ENCODE measurements around the gene NTN3. TPM values are rescaled to one million over a fixed set of nuclear protein-coding genes. Genes with fewer than 3 reads are reported as not detected.

NTN3 gene
- polyA plus RNA-seq, 1 donor = 0.75 TPM

DNA sequence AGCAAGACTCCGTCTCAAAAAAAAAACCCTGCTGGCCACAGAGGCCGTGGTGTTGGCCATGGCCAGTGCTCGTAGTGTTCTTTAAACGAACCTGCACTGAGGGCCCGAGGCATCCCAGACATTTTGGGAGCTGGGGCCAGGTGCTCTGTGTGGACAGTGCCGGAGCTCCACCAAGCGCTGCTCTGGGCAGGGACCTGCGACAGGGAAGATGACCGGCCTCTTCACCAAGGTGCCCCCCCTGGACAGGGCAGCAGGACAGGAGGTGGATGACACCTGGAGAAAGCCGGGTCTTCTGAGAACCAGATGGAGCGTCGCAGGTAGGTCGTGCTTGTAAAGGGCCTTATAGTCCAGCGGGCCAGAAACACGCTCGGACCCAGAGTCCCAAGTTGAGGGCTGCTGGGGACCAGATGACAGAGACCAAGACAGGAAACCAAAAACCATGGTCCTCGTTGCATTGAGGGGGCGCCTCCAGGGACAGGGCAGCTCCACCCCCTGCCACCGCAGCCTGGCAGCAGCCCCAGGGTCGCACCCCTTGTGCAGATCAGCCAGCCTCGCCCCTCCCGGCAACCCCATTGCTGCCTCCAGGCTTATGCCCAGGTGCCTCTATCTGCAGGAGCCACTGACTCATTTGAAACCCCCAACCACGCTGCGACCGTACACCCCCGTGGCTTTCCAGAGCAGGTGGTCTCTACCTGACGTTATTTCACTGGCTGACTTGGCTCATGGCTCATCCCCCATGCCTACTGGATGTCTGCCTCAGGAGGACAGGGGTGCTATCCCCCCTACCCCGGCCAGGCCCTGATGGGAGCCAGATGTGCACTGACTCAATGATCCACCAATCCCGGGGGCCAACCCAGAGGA lies 4.2 kb upstream of the NTN3 start:
- Histone ChIP-seq H3K27ac (ENCODE audit: low read length) (peak overlapping the region; percentile 23), H3K4me1 (ENCODE audit: control insufficient read depth, insufficient read depth, low read length) (peaks cover 5% of the 10 kb centered on the region), H3K4me3 (ENCODE audit: low read length) (no peak overlapping the region), H3K36me3 (ENCODE audit: control insufficient read depth, insufficient read depth, low read length) (no peaks in the 10 kb centered on the region), H3K27me3 (ENCODE audit: control insufficient read depth, insufficient read depth, low read length) (peaks cover 35% of the 10 kb centered on the region), H3K9me3 (ENCODE audit: control insufficient read depth, low read depth, low read length) (peaks cover 2% of the 10 kb centered on the region)
- WGBS (ENCODE audit: insufficient coverage, low lambda C conversion rate) = no CpG with 5 or more reads among the region's 29 CpGs
- no peak for DNase-seq

DNA sequence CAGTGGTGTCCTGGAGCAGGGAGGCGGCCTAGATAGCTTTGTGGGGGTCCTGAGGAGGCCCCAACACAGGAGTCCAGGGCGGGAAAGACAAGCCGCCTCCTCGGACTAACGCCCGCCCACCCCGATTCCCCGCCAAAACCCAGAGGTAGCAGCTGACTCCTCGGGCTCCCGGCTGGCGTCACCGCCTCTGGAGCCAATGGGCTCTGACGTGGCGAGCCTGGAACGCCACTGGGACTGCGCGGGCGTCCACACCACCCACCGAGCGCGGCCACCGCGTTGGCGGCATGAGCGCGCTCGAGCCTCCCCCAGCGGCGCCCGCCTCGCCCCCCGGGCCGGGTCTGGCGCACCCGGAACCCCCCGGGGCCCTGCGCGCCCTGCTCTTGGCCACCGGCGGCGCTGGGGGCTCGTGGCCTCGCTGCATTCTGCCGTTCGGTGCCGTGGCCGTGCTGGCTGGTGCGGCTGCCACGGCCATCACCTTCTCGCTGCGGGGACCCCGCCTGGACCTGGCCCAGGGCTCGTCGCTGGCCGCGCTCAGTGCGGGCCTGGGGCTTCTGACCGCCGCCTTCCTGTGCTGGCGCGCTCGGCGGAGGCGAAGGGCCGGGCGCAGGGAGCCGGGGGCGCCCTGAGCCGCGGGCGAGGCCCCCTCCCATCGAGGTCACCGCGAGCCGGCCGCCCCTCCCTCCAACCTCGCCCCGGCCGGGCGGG lies 3.4 kb upstream of the NTN3 start:
- peaks cover 8% of the 10 kb centered on the region for H3K4me1 ChIP-seq (ENCODE audit: control insufficient read depth, insufficient read depth, low read length)
- peaks cover 43% of the 10 kb centered on the region for H3K27me3 ChIP-seq (ENCODE audit: control insufficient read depth, insufficient read depth, low read length)
- H3K4me3 ChIP-seq (ENCODE audit: low read length) = peak overlapping the region; percentile 23
- H3K9me3 ChIP-seq (ENCODE audit: control insufficient read depth, low read depth, low read length) = peaks cover 9% of the 10 kb centered on the region
- WGBS (ENCODE audit: insufficient coverage, low lambda C conversion rate) = no CpG with 5 or more reads among the region's 80 CpGs
- peak in 1 of 2 donors; percentile 70 for DNase-seq
- H3K27ac ChIP-seq (ENCODE audit: low read length) = peak overlapping the region; percentile 23
- H3K36me3 ChIP-seq (ENCODE audit: control insufficient read depth, insufficient read depth, low read length) = no peaks in the 10 kb centered on the region

DNA sequence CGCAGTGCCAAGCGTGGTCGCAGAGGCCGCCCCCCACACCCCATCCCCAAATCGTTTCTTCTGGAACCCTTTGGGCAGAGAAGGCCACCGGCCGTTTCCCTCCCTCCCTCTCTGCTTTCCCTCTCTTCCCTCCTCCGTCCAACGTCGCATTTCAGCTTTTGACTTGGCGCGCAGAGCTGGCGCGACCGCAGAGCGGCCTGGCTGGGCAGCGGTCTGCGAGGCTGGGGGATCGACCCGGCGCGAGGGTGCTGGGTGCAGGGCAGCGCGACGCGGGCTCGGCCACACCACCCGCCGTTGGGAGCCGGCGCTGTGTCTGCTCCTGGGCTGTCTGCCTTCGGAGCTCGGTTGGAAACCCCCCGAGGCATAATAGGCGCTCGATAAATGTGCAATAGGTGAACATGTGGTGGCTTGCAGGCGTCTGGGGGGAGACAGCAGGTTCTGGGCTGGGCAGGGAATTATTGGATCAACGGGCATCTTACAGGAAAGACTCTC lies 2.8 kb upstream of the NTN3 start:
- peak in 1 of 2 donors; percentile 25 for DNase-seq
- Histone ChIP-seq H3K9me3 (ENCODE audit: control insufficient read depth, low read depth, low read length) (peaks cover 9% of the 10 kb centered on the region), H3K27me3 (ENCODE audit: control insufficient read depth, insufficient read depth, low read length) (peaks cover 49% of the 10 kb centered on the region), H3K4me1 (ENCODE audit: control insufficient read depth, insufficient read depth, low read length) (peaks cover 13% of the 10 kb centered on the region), H3K36me3 (ENCODE audit: control insufficient read depth, insufficient read depth, low read length) (no peaks in the 10 kb centered on the region), H3K4me3 (ENCODE audit: low read length) (peak overlapping the region; percentile 23), H3K27ac (ENCODE audit: low read length) (no peak overlapping the region)
- WGBS (ENCODE audit: insufficient coverage, low lambda C conversion rate) = no CpG with 5 or more reads among the region's 38 CpGs

DNA sequence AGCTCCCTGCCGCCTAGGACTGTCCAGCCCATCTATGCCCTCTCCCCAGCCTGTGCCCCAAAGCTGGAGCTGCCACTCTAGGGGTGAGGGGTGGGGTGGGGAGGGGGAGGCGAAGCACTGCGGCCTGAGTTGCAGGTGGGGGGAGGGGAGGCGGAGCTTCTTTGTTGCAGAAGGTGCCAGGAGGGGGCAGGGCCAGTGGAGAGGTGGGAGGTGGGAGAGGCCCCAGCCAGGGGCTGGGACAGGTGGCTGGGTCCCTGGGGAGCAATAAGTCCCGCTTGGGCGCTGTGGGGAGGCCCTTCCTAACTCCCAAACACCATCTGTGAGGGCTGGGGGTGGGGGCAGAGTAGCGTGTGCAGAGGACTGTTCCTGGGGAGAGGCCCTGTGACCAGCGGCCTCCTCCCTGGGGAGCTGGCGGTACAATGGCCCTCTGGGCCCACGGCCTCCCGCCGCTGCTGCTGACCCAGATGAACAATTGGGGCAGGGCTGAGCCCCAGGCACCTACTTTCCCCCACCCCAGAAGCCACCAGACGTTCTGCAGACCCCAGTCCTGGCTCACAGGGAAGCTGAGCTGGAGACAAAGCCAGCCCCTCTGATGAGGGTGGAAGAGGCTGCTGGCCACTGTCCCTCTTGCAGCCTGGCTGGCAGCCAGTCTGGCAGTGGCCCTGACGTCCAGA lies 2.2 kb upstream of the NTN3 start:
- peaks cover 15% of the 10 kb centered on the region for H3K4me1 ChIP-seq (ENCODE audit: control insufficient read depth, insufficient read depth, low read length)
- DNase-seq = peak in 1 of 2 donors; percentile 25
- H3K9me3 ChIP-seq (ENCODE audit: control insufficient read depth, low read depth, low read length) = peaks cover 9% of the 10 kb centered on the region
- WGBS (ENCODE audit: insufficient coverage, low lambda C conversion rate) = no CpG with 5 or more reads among the region's 14 CpGs
- H3K27me3 ChIP-seq (ENCODE audit: control insufficient read depth, insufficient read depth, low read length) = peaks cover 51% of the 10 kb centered on the region
- H3K4me3 ChIP-seq (ENCODE audit: low read length) = no peak overlapping the region
- H3K36me3 ChIP-seq (ENCODE audit: control insufficient read depth, insufficient read depth, low read length) = no peaks in the 10 kb centered on the region
- H3K27ac ChIP-seq (ENCODE audit: low read length) = no peak overlapping the region

DNA sequence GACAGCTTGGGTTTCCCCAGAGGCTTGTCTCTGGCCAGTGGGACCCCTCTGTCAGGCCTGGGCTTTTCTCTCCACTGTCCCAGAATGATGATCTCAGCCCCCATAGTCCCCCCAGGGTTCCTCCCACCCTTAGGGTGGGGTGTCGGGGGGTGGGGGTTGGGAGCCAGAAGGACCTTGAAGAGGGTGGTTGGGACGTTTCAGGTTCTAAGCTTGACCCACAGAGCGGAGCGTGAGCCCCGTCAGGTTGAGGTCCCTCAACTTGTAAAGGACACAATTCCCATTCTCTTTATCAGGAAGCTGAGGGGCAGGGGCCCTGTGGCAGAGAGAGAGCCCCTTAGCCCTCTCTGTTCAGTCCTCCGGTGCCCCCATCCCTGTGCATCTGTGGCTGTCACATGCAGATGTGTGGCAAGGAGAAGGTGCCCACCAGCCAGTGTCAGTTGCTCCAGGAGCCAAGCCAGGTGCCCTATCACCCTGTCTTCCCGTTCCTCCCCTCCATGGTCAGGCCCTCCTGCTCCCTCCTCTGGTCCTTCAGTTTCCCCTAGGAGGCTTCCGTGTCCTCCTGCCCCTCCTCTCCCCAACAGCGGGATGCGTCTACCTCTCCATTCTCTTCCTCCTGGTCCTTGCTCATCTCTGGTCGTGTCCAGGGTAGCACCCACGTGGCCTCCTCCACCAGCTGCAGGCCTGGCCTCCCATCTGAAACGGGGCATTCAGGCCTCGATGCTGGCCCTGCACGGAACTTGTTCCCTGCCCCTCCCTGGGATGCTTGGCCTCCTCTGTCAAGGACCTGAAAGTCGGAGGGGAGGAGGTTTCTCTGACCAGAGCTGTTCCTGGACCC lies 1.5 kb upstream of the NTN3 start:
- Histone ChIP-seq H3K4me3 (ENCODE audit: low read length) (no peak overlapping the region), H3K27ac (ENCODE audit: low read length) (no peak overlapping the region), H3K9me3 (ENCODE audit: control insufficient read depth, low read depth, low read length) (peaks cover 9% of the 10 kb centered on the region), H3K4me1 (ENCODE audit: control insufficient read depth, insufficient read depth, low read length) (peaks cover 18% of the 10 kb centered on the region), H3K36me3 (ENCODE audit: control insufficient read depth, insufficient read depth, low read length) (no peaks in the 10 kb centered on the region), H3K27me3 (ENCODE audit: control insufficient read depth, insufficient read depth, low read length) (peaks cover 51% of the 10 kb centered on the region)
- 56% methylated on average over 2 of the region's 16 CpGs for WGBS (ENCODE audit: insufficient coverage, low lambda C conversion rate)
- DNase-seq = no peak

DNA sequence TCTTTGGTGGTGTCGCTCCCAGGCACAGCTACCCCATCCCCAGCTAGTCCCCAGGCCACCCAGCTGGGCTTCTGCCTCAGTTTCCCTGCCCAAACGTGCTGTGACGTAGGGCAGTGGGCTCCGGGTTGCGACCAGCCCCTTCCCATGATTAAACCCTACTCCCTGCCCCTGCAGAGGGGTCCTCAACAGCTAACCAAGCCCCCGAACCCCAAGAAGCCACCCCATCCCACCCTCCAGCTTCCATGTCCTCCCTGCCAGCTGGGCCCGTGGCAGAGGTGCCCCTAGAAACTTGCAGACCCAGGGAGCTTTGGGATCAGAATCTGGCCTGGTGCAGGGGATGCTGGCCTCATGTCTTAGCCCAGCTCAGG lies 879 bp upstream of the NTN3 start:
- H3K27ac ChIP-seq (ENCODE audit: low read length) = no peak overlapping the region
- H3K4me3 ChIP-seq (ENCODE audit: low read length) = no peak overlapping the region
- peaks cover 9% of the 10 kb centered on the region for H3K9me3 ChIP-seq (ENCODE audit: control insufficient read depth, low read depth, low read length)
- no peak for DNase-seq
- no CpG with 5 or more reads among the region's 7 CpGs for WGBS (ENCODE audit: insufficient coverage, low lambda C conversion rate)
- H3K4me1 ChIP-seq (ENCODE audit: control insufficient read depth, insufficient read depth, low read length) = peaks cover 18% of the 10 kb centered on the region
- peaks cover 51% of the 10 kb centered on the region for H3K27me3 ChIP-seq (ENCODE audit: control insufficient read depth, insufficient read depth, low read length)
- H3K36me3 ChIP-seq (ENCODE audit: control insufficient read depth, insufficient read depth, low read length) = no peaks in the 10 kb centered on the region

DNA sequence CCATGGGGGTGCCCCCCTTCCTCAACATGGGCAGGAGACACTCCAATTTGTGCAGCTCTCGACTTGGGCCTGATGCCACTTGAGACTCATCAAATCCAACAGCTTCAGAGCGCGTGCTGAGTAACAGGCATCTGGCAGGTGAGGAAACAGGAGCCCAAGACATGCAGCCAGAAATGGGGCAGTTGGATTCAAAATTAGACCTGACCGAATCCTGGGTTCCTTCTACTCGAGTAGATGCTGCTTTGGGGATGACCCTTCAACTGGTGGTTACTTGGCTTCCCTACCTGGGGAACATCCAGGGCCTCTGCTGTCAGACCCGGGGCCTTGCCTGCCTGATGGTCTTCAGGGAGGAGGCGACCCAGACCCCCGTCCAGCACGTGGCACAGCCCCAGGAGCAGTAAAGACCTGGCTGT lies 488 bp upstream of the NTN3 start:
- no peak for DNase-seq
- H3K9me3 ChIP-seq (ENCODE audit: control insufficient read depth, low read depth, low read length) = peaks cover 9% of the 10 kb centered on the region
- H3K4me3 ChIP-seq (ENCODE audit: low read length) = no peak overlapping the region
- peaks cover 18% of the 10 kb centered on the region for H3K4me1 ChIP-seq (ENCODE audit: control insufficient read depth, insufficient read depth, low read length)
- no peaks in the 10 kb centered on the region for H3K36me3 ChIP-seq (ENCODE audit: control insufficient read depth, insufficient read depth, low read length)
- H3K27ac ChIP-seq (ENCODE audit: low read length) = no peak overlapping the region
- H3K27me3 ChIP-seq (ENCODE audit: control insufficient read depth, insufficient read depth, low read length) = peaks cover 51% of the 10 kb centered on the region
- WGBS (ENCODE audit: insufficient coverage, low lambda C conversion rate) = no CpG with 5 or more reads among the region's 9 CpGs

DNA sequence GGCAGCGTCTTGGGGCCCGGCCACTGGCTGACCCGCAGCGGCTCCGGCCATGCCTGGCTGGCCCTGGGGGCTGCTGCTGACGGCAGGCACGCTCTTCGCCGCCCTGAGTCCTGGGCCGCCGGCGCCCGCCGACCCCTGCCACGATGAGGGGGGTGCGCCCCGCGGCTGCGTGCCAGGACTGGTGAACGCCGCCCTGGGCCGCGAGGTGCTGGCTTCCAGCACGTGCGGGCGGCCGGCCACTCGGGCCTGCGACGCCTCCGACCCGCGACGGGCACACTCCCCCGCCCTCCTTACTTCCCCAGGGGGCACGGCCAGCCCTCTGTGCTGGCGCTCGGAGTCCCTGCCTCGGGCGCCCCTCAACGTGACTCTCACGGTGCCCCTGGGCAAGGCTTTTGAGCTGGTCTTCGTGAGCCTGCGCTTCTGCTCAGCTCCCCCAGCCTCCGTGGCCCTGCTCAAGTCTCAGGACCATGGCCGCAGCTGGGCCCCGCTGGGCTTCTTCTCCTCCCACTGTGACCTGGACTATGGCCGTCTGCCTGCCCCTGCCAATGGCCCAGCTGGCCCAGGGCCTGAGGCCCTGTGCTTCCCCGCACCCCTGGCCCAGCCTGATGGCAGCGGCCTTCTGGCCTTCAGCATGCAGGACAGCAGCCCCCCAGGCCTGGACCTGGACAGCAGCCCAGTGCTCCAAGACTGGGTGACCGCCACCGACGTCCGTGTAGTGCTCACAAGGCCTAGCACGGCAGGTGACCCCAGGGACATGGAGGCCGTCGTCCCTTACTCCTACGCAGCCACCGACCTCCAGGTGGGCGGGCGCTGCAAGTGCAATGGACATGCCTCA lies 773 bp downstream of the NTN3 start:
- no CpG with 5 or more reads among the region's 61 CpGs for WGBS (ENCODE audit: insufficient coverage, low lambda C conversion rate)
- H3K27me3 ChIP-seq (ENCODE audit: control insufficient read depth, insufficient read depth, low read length) = peaks cover 51% of the 10 kb centered on the region
- peaks cover 9% of the 10 kb centered on the region for H3K9me3 ChIP-seq (ENCODE audit: control insufficient read depth, low read depth, low read length)
- DNase-seq = no peak
- no peak overlapping the region for H3K4me3 ChIP-seq (ENCODE audit: low read length)
- peaks cover 24% of the 10 kb centered on the region for H3K4me1 ChIP-seq (ENCODE audit: control insufficient read depth, insufficient read depth, low read length)
- no peak overlapping the region for H3K27ac ChIP-seq (ENCODE audit: low read length)
- H3K36me3 ChIP-seq (ENCODE audit: control insufficient read depth, insufficient read depth, low read length) = no peaks in the 10 kb centered on the region

DNA sequence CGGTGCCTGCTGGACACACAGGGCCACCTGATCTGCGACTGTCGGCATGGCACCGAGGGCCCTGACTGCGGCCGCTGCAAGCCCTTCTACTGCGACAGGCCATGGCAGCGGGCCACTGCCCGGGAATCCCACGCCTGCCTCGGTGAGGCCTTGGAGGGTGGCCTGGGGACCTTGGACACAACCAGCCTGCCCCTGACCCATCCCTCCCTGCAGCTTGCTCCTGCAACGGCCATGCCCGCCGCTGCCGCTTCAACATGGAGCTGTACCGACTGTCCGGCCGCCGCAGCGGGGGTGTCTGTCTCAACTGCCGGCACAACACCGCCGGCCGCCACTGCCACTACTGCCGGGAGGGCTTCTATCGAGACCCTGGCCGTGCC lies 1.4 kb downstream of the NTN3 start:
- DNase-seq = no peak
- Histone ChIP-seq H3K27me3 (ENCODE audit: control insufficient read depth, insufficient read depth, low read length) (peaks cover 47% of the 10 kb centered on the region), H3K27ac (ENCODE audit: low read length) (no peak overlapping the region), H3K4me3 (ENCODE audit: low read length) (no peak overlapping the region), H3K4me1 (ENCODE audit: control insufficient read depth, insufficient read depth, low read length) (peaks cover 24% of the 10 kb centered on the region), H3K9me3 (ENCODE audit: control insufficient read depth, low read depth, low read length) (peaks cover 9% of the 10 kb centered on the region), H3K36me3 (ENCODE audit: control insufficient read depth, insufficient read depth, low read length) (no peaks in the 10 kb centered on the region)
- no CpG with 5 or more reads among the region's 27 CpGs for WGBS (ENCODE audit: insufficient coverage, low lambda C conversion rate)
